Keratinocyte (primary cell): ENCODE data around the gene AXIN1. TPM values are rescaled to one million over a fixed set of nuclear protein-coding genes. Genes with fewer than 3 reads are reported as not detected.
"Not testable (repeated sequence)": the region's sequence is repeated elsewhere in the genome, so short reads cannot be mapped to it uniquely, and the experiment has no call there.

Source experiments
- DNase-seq: peaks from one replicate; pipeline ENCODE4 v3.0.0-alpha.2; 2011; ENCODE audit warnings: low read depth, missing footprints, low spot score
- FAIRE-seq: peaks from 2 replicates; lab custom pipeline; 2011; peaks lifted over from hg19 to GRCh38; lab: Jason Lieb, UNC
- H2AFZ ChIP-seq: 2 replicates; pipeline ENCODE4 v1.6.0; 2012; ENCODE audit warnings: low read length, control low read depth, inconsistent platforms; ENCODE audit not compliant: control insufficient read depth
- H3K27ac ChIP-seq: 2 replicates; pipeline ENCODE4 v1.5.1; 2011; ENCODE audit warnings: low read length; ENCODE audit not compliant: control insufficient read depth, insufficient read depth
- H3K27me3 ChIP-seq: 3 replicates; pipeline ENCODE4 v1.6.0; 2011; ENCODE audit warnings: low read length; ENCODE audit not compliant: control insufficient read depth, insufficient read depth; ENCODE audit errors: extremely low read depth
- H3K36me3 ChIP-seq, 2 experiments: 2 replicates in 1 of 2; 3 replicates in 1 of 2; pipeline ENCODE4 v1.5.1; 2011; ENCODE audit warnings: low read length in 2 of 2, mild to moderate bottlenecking in 1 of 2; ENCODE audit not compliant: control insufficient read depth in 2 of 2, insufficient read depth in 2 of 2; ENCODE audit errors: extremely low read depth in 1 of 2
- H3K4me1 ChIP-seq: 3 replicates; pipeline ENCODE4 v1.5.1; 2011; ENCODE audit warnings: low read length; ENCODE audit not compliant: control insufficient read depth, insufficient read depth; ENCODE audit errors: extremely low read depth
- H3K4me2 ChIP-seq: 3 replicates; pipeline ENCODE4 v1.6.0; 2011; ENCODE audit warnings: low read depth, low read length; ENCODE audit not compliant: control insufficient read depth, insufficient read depth; ENCODE audit errors: extremely low read depth
- H3K4me3 ChIP-seq, 3 experiments: fragments of 200-600 bp in 1 of 3; sonication (generic) in 1 of 3; 2 replicates in 2 of 3; 3 replicates in 1 of 3; pipeline ENCODE4 v1.5.1; 2011 to 2016; ENCODE audit warnings: low read length in 3 of 3, mild to moderate bottlenecking in 3 of 3, control low read depth in 2 of 3, inconsistent platforms in 1 of 3, low read depth in 1 of 3, mixed read lengths in 1 of 3, mixed run types in 1 of 3, moderate library complexity in 1 of 3; ENCODE audit not compliant: control insufficient read depth in 2 of 3, insufficient read depth in 2 of 3; ENCODE audit errors: extremely low read depth in 1 of 3
- H3K79me2 ChIP-seq: 2 replicates; pipeline ENCODE4 v1.6.0; 2012; ENCODE audit warnings: low read length; ENCODE audit not compliant: control insufficient read depth, insufficient read depth
- H3K9ac ChIP-seq: 3 replicates; pipeline ENCODE4 v1.6.0; 2011; ENCODE audit warnings: low read length; ENCODE audit not compliant: control insufficient read depth, insufficient read depth; ENCODE audit errors: extremely low read depth
- H3K9me1 ChIP-seq: 3 replicates; pipeline ENCODE4 v1.6.0; 2011; ENCODE audit warnings: low read length; ENCODE audit not compliant: control insufficient read depth, insufficient read depth; ENCODE audit errors: extremely low read depth
- H3K9me3 ChIP-seq: 2 replicates; pipeline ENCODE4 v1.5.1; 2012; ENCODE audit warnings: low read depth, low read length; ENCODE audit not compliant: control insufficient read depth
- H4K20me1 ChIP-seq: 3 replicates; pipeline ENCODE4 v1.6.0; 2011; ENCODE audit warnings: low read length; ENCODE audit not compliant: control insufficient read depth, insufficient read depth; ENCODE audit errors: extremely low read depth
- EZH2 ChIP-seq: IDR thresholded peaks from one replicate; pipeline ENCODE4 v1.6.1; 2012; ENCODE audit warnings: inconsistent platforms, mild to moderate bottlenecking, low read length, moderate library complexity
- dilution Hi-C: fragments of 300-500 bp; cut with MboI; formaldehyde crosslinking; loops from one replicate; pipeline ENCODE4 v1.7.0; 2020; ENCODE audit warnings: low sequenced_read_pairs; ENCODE audit not compliant: extremely low pct_ligation_motif_present
- polyA plus RNA-seq, 5 experiments: library from polyadenylated mRNA; depleted of rRNA in 3 of 5; stranded (reverse) in 3 of 5; stranded (forward) in 1 of 5; unstranded in 1 of 5; fragments of >200 nt; gene quantifications; 1 replicate in 1 of 5; 2 replicates in 3 of 5; 3 replicates in 1 of 5; pipeline versions ENCODE4 v1.2.1 to v1.2.3, GENCODE V29; 2011 to 2012; ENCODE audit warnings: missing spikeins in 2 of 5, low read depth in 1 of 5, low replicate concordance in 1 of 5
- TF ChIP-seq, protein P1 (sequence below), 3 experiments: IDR thresholded peaks in 1 of 3; conservative IDR thresholded peaks in 1 of 3; optimal IDR thresholded peaks in 1 of 3; 2 replicates in 2 of 3; 3 replicates in 1 of 3; pipeline versions ENCODE3 to v1.5.1; 2011; ENCODE audit warnings: low read length in 3 of 3, mild to moderate bottlenecking in 3 of 3, moderate library complexity in 2 of 3, control low read depth in 1 of 3, inconsistent platforms in 1 of 3; ENCODE audit not compliant: insufficient read depth in 2 of 3; ENCODE audit errors: extremely low read depth in 1 of 3

AXIN1 gene
- polyA plus RNA-seq, 1 donor (not counting 4 experiments of a cell fraction or from before 2014, with no cell fraction given) = 8.8 TPM

DNA sequence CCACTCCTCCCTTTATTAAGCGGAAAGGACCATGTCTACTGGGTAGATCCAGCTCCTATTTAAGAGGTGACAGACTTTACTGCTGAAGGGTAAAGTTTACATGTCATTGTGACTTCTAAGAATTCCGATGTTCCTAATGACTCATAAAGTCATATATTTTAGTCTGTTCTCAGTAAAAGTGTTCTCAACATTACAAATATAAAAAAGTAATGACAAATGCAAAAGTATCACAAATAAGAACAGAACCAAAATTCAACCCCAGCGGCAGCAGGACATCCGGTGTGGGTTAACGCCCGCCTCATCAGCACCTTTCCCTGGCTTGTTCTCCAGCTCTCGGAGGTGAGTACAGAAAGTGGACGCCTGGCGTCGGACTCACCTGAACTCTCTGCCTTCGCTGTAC is 6.8 kb downstream of the AXIN1 start:
- H3K27me3 ChIP-seq = no peaks in the 10 kb centered on the region
- no peak for FAIRE-seq
- dilution Hi-C loops = no loop called here
- peaks cover 92% of the 10 kb centered on the region for H3K79me2 ChIP-seq
- no peak overlapping the region for H3K4me3 ChIP-seq
- no peak overlapping the region for H2AFZ ChIP-seq
- no peak for TF ChIP-seq EZH2
- TF ChIP-seq, protein P1, sequence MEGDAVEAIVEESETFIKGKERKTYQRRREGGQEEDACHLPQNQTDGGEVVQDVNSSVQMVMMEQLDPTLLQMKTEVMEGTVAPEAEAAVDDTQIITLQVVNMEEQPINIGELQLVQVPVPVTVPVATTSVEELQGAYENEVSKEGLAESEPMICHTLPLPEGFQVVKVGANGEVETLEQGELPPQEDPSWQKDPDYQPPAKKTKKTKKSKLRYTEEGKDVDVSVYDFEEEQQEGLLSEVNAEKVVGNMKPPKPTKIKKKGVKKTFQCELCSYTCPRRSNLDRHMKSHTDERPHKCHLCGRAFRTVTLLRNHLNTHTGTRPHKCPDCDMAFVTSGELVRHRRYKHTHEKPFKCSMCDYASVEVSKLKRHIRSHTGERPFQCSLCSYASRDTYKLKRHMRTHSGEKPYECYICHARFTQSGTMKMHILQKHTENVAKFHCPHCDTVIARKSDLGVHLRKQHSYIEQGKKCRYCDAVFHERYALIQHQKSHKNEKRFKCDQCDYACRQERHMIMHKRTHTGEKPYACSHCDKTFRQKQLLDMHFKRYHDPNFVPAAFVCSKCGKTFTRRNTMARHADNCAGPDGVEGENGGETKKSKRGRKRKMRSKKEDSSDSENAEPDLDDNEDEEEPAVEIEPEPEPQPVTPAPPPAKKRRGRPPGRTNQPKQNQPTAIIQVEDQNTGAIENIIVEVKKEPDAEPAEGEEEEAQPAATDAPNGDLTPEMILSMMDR (optimal IDR thresholded peaks at IDR 0.05 in 1 of 3, IDR thresholded peaks at IDR 0.05 in 1 of 3, conservative IDR thresholded peaks at IDR 0.05 in 1 of 3; ENCODE audit: extremely low read depth in 1 of 3, insufficient read depth in 2 of 3, low read length in 3 of 3) = no peak
- H3K9me3 ChIP-seq = no peaks in the 10 kb centered on the region
- no peak for DNase-seq
- H3K4me2 ChIP-seq = no peak overlapping the region
- peaks cover 14% of the 10 kb centered on the region for H4K20me1 ChIP-seq
- peaks cover 16% of the 10 kb centered on the region for H3K4me1 ChIP-seq
- H3K9ac ChIP-seq = no peak overlapping the region
- H3K36me3 ChIP-seq = peaks cover 18 to 30% of the 10 kb centered on the region in 2 experiments
- H3K27ac ChIP-seq = no peak overlapping the region
- H3K9me1 ChIP-seq = peaks cover 15% of the 10 kb centered on the region

DNA sequence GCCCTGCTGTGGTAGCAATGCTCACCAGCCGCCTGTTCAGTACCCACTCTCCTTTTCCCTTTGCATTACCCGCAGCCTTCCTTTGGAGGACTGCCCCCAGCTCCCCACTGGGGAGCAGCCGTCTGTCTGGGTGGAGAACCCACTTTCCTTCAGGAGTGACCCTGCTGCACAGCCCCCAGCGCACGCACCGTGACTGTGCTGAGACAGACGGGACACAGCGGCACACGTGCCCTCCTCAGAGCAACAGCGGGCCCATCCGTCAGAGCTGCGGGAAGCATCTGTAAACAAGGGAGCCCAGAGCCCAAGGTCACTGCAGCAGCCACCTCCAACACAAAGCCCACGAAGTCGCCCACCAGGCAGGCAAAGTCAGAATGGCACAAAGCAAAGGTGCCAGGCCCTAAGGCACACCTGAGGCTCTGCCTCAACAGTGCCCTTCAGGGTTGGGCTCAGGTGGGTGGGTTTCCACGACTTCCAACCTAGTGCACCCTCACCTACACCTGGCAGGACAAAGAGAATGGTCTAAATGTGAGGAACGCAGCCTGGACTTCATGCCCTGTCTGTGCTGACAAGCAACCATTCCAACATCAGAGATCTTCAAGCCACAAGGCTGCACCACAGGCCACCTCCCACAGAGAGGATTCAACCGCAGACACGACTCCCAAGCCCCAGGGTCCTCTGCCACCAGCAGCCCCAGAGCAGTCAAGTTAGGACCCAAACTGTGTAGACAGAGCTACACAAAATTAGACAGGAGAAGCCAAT is 9.9 kb downstream of the AXIN1 start:
- no peak overlapping the region for H2AFZ ChIP-seq
- H3K27me3 ChIP-seq = no peaks in the 10 kb centered on the region
- peaks cover 12% of the 10 kb centered on the region for H3K4me1 ChIP-seq
- peaks cover 14 to 22% of the 10 kb centered on the region in 2 experiments for H3K36me3 ChIP-seq
- no peak overlapping the region for H3K9ac ChIP-seq
- no peak overlapping the region for H3K4me3 ChIP-seq
- H3K4me2 ChIP-seq = no peak overlapping the region
- H3K9me3 ChIP-seq = no peaks in the 10 kb centered on the region
- FAIRE-seq (no peak), DNase-seq (no peak)
- H4K20me1 ChIP-seq = peaks cover 17% of the 10 kb centered on the region
- peaks cover 7% of the 10 kb centered on the region for H3K9me1 ChIP-seq
- H3K79me2 ChIP-seq = peaks cover 92% of the 10 kb centered on the region
- no peak overlapping the region for H3K27ac ChIP-seq
- dilution Hi-C loops = no loop called here
- TF ChIP-seq EZH2 = no peak
- TF ChIP-seq, protein P1 (optimal IDR thresholded peaks at IDR 0.05 in 1 of 3, IDR thresholded peaks at IDR 0.05 in 1 of 3, conservative IDR thresholded peaks at IDR 0.05 in 1 of 3; ENCODE audit: extremely low read depth in 1 of 3, insufficient read depth in 2 of 3, low read length in 3 of 3) = no peak

DNA sequence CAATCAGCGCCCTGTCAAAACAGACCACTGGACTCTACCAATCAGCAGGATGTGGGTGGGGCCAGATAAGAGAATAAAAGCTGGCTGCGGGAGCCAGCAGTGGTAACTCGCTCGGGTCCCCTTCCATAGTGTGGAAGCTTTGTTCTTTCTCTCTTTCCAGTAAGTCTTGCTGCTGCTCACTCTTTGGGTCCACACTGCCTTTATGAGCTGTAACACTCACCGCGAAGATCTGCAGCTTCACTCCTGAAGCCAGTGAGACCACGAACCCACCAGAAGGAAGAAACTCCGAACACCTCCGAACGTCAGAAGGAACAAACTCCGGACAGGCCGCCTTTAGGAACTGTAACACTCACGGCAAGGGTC is 10.6 kb downstream of the AXIN1 start:
- H3K27ac ChIP-seq, H2AFZ ChIP-seq, FAIRE-seq, DNase-seq, H3K9ac ChIP-seq, H3K4me3 ChIP-seq, H3K27me3 ChIP-seq, dilution Hi-C loops, H3K9me3 ChIP-seq, H3K4me2 ChIP-seq, H3K9me1 ChIP-seq: not testable (repeated sequence)
- H4K20me1 ChIP-seq = peaks cover 19% of the 10 kb centered on the region
- H3K79me2 ChIP-seq = peaks cover 91% of the 10 kb centered on the region
- H3K4me1 ChIP-seq = peaks cover 12% of the 10 kb centered on the region
- H3K36me3 ChIP-seq = peaks cover 12 to 18% of the 10 kb centered on the region in 2 experiments
